GM12878 (cell line): ENCODE results near the gene SETD5. TPM values are rescaled to one million over a fixed set of nuclear protein-coding genes. Genes with fewer than 3 reads are reported as not detected.
A peak's percentile ranks its signal among the peaks of the same experiment; 100 is the strongest.

ENCODE experiments used
- ATAC-seq: fragments of 200-7000 bp; cut with Tn5 transposase; 3 replicates; pipeline ENCODE4 v1.9.1; 2020; ENCODE audit warnings: mild to moderate bottlenecking, moderate library complexity
- BruUV-seq: library from RNA; stranded (reverse); fragments of 400-500 nt; replicated peaks from 2 replicates; lab custom pipeline; 2021; lab: Mats Ljungman, UMichigan
- CTCF ChIA-PET: fragments of 300-600 bp; sonication (Branson Sonifier 250); formaldehyde crosslinking; extraction: SDS; loops from one replicate; lab custom pipeline; 2021; ENCODE audit warnings: inconsistent platforms; lab: Yijun Ruan, JAX
- POLR2A ChIA-PET: fragments of 350-600 bp; formaldehyde crosslinking; extraction: SDS; loops from one replicate; lab custom pipeline; 2021; ENCODE audit warnings: inconsistent platforms; lab: Charles Lee
- RAD21 ChIA-PET: fragments of 300-600 bp; sonication (Branson Sonifier 250); formaldehyde crosslinking; loops from one replicate; lab custom pipeline; 2023; ENCODE audit warnings: antibody characterized with exemption; ENCODE audit not compliant: unreplicated experiment; lab: Charles Lee
- SMC1A ChIA-PET: fragments of 300-600 bp; sonication (Branson Sonifier 250); formaldehyde crosslinking; loops from one replicate; lab custom pipeline; 2023; ENCODE audit not compliant: unreplicated experiment, uncharacterized antibody; lab: Charles Lee
- DNase-seq: peaks from one replicate; pipeline ENCODE4 v3.0.0-alpha.2; 2011; ENCODE audit warnings: low read depth, low spot score
- FAIRE-seq: peaks from 3 replicates; lab custom pipeline; 2011; peaks lifted over from hg19 to GRCh38; lab: Jason Lieb, UNC
- H2AFZ ChIP-seq: 2 replicates; pipeline ENCODE4 v1.6.0; 2011; ENCODE audit warnings: low read depth, low read length, control low read depth; ENCODE audit not compliant: control insufficient read depth
- H3K27ac ChIP-seq: 2 replicates; pipeline ENCODE4 v1.5.1; 2011; ENCODE audit warnings: control low read depth; ENCODE audit not compliant: control insufficient read depth, insufficient read depth
- H3K27me3 ChIP-seq, 2 experiments: replicated peaks in 1 of 2; 2 replicates each; pipeline versions ENCODE4 v1.6.0 to v1.6.1; 2011; ENCODE audit warnings: low read length in 1 of 2; ENCODE audit not compliant: control insufficient read depth in 2 of 2, insufficient read depth in 2 of 2
- H3K36me3 ChIP-seq, 2 experiments: 2 replicates each; pipeline ENCODE4 v1.5.1; 2011; ENCODE audit warnings: low read length in 1 of 2; ENCODE audit not compliant: control insufficient read depth in 2 of 2, insufficient read depth in 2 of 2
- H3K4me1 ChIP-seq: 2 replicates; pipeline ENCODE4 v1.6.1; 2011; ENCODE audit warnings: mild to moderate bottlenecking, low read length, moderate library complexity, mixed read lengths; ENCODE audit not compliant: control insufficient read depth, insufficient read depth
- H3K4me2 ChIP-seq: 2 replicates; pipeline ENCODE4 v1.6.0; 2011; ENCODE audit warnings: control low read depth; ENCODE audit not compliant: control insufficient read depth, insufficient read depth
- H3K4me3 ChIP-seq: fragments of 200-600 bp; sonication (generic); 2 replicates; pipeline ENCODE4 v1.5.1; 2016
- H3K79me2 ChIP-seq: 2 replicates; pipeline ENCODE4 v1.6.0; 2011; ENCODE audit warnings: low read length; ENCODE audit not compliant: control insufficient read depth, insufficient read depth
- H3K9ac ChIP-seq: 2 replicates; pipeline ENCODE4 v1.8.0; 2011; ENCODE audit warnings: low read length, control low read depth, mixed read lengths; ENCODE audit not compliant: control insufficient read depth, insufficient read depth
- H3K9me3 ChIP-seq: replicated peaks from 3 replicates; pipeline ENCODE4 v1.5.1; 2011; ENCODE audit warnings: mild to moderate bottlenecking, low read length; ENCODE audit not compliant: control insufficient read depth, insufficient read depth
- H4K20me1 ChIP-seq: 2 replicates; pipeline ENCODE4 v1.6.0; 2011; ENCODE audit not compliant: control insufficient read depth, insufficient read depth
- ATF7 ChIP-seq: fragments of 450-650 bp; IDR thresholded peaks from 2 replicates; pipeline ENCODE4 v1.6.1; 2016; ENCODE audit warnings: low read depth, mild to moderate bottlenecking
- CBX3 ChIP-seq: fragments of 200-600 bp; sonication (generic); IDR thresholded peaks from 2 replicates; pipeline ENCODE4 v1.6.1; 2016; ENCODE audit warnings: low read depth, borderline replicate concordance
- IKZF2 ChIP-seq, 2 experiments: fragments of 450-650 bp; IDR thresholded peaks; 2 replicates each; pipeline ENCODE4 v1.6.1; 2017; ENCODE audit warnings: mild to moderate bottlenecking in 2 of 2, moderate library complexity in 2 of 2
- KLF5 ChIP-seq: fragments of 450-650 bp; IDR thresholded peaks from 2 replicates; pipeline ENCODE4 v1.6.1; 2014; ENCODE audit warnings: mild to moderate bottlenecking; ENCODE audit not compliant: partially characterized antibody
- MTA2 ChIP-seq: fragments of 450-650 bp; IDR thresholded peaks from 2 replicates; pipeline ENCODE4 v1.6.1; 2016; ENCODE audit warnings: low read depth, mild to moderate bottlenecking, moderate library complexity
- SMC3 ChIP-seq: IDR thresholded peaks from 2 replicates; pipeline ENCODE4 v1.6.1; 2011; ENCODE audit warnings: low read length, improper control_type of control experiment, borderline replicate concordance
- SPI1 ChIP-seq: IDR thresholded peaks from 2 replicates; pipeline ENCODE4 v1.6.1; 2011; ENCODE audit warnings: low read depth, mild to moderate bottlenecking, low read length, moderate library complexity, borderline replicate concordance; ENCODE audit not compliant: insufficient read depth
- SREBF1 ChIP-seq: IDR thresholded peaks from 2 replicates; pipeline ENCODE4 v1.6.1; 2012; ENCODE audit warnings: mild to moderate bottlenecking, low read length
- WGBS: methylation state at CpG from one replicate; pipeline ENCODE4 v1.1.6; 2016; ENCODE audit warnings: low lambda C conversion rate; ENCODE audit not compliant: insufficient replicate concordance, insufficient coverage; ENCODE audit errors: missing lambda C conversion rate; 5-methylcytosine and 5-hydroxymethylcytosine counted together
- in situ Hi-C: fragments of 300-500 bp; cut with MboI; formaldehyde crosslinking; loops from 9 replicates; pipeline ENCODE4 v1.14.3; 2018; ENCODE audit warnings: mixed read lengths
- intact Hi-C: fragments of 100-400 bp; cut with micrococcal nuclease; formaldehyde crosslinking; loops from one replicate; pipeline ENCODE4 v1.14.2; 2022; ENCODE audit not compliant: unreplicated experiment
- polyA plus RNA-seq, 11 experiments: library from polyadenylated mRNA; depleted of rRNA in 4 of 11; unstranded in 6 of 11; stranded (reverse) in 5 of 11; fragments of >200 nt; fragmentation: Nextera tagmentation in 4 of 11; fragmentation: Illumina TruSeq in 1 of 11; extraction: Ambion mirVana in 4 of 11; extraction: Trizol in 1 of 11; gene quantifications; 1 replicate in 1 of 11; 2 replicates in 10 of 11; pipeline versions ENCODE4 v1.2.1 to v1.2.3, GENCODE V29; 2011 to 2016; ENCODE audit warnings: inconsistent platforms in 2 of 11, missing spikeins in 2 of 11, low read depth in 1 of 11
- total RNA-seq, 4 experiments: library from RNA; depleted of rRNA in 3 of 4; stranded (reverse); fragments of >200 nt in 3 of 4; fragmentation: Illumina TruSeq in 1 of 4; extraction: Trizol in 1 of 4; gene quantifications; 2 replicates each; pipeline versions ENCODE4 v1.2.1 to v1.2.3, GENCODE V29; 2013 to 2021
- TF ChIP-seq, protein P1 (sequence below): IDR thresholded peaks from 2 replicates; pipeline ENCODE4 v1.6.1; 2011; ENCODE audit warnings: mild to moderate bottlenecking, low read depth, low read length, moderate library complexity; ENCODE audit not compliant: insufficient replicate concordance

SETD5 gene
- total and polyA plus RNA-seq, 10 of the 15 experiments (the other 5 are each of a cell fraction or from before 2014, with no cell fraction given) = 8.2 to 94.0 (median 55.4) TPM

DNA sequence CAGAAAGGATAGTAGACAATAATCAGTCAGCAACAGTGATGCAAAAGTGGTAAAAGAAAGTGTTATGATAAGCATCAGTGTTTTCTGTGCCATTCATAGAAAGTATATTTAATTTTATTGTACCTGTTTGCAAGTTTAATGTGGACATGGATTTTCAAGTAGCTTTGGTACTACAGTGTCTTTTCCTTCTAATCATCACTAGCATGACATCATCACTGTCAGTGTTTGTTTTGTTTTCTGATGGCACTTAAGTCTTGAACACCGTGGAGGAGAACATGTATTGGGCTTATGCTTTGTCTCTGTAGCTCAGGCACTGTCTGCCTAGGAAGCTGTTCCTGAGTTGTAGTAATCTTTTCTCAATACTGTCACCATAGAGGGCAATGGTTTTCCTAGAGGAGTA lies 41.9 kb downstream of the SETD5 start:
- H3K36me3 ChIP-seq = peaks cover 22 to 68% of the 10 kb centered on the region in 2 experiments
- no peak overlapping the region for H3K27ac ChIP-seq
- no peak overlapping the region for H3K4me3 ChIP-seq
- TF ChIP-seq SPI1 = no peak
- TF ChIP-seq KLF5 = no peak
- TF ChIP-seq ATF7 = 0 out of 2 replicates have a peak, but pooled peaks have one; percentile 26
- TF ChIP-seq, protein P1, sequence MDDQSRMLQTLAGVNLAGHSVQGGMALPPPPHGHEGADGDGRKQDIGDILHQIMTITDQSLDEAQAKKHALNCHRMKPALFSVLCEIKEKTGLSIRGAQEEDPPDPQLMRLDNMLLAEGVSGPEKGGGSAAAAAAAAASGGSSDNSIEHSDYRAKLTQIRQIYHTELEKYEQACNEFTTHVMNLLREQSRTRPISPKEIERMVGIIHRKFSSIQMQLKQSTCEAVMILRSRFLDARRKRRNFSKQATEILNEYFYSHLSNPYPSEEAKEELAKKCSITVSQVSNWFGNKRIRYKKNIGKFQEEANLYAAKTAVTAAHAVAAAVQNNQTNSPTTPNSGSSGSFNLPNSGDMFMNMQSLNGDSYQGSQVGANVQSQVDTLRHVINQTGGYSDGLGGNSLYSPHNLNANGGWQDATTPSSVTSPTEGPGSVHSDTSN = no peak
- no peak for TF ChIP-seq SREBF1
- no peak for TF ChIP-seq SMC3
- TF ChIP-seq CBX3 = no peak
- TF ChIP-seq MTA2 = no peak
- TF ChIP-seq IKZF2 (IDR thresholded peaks at IDR 0.05) = no peak
- TF ChIP-seq, all 136 proteins: peak for 1
- H3K4me1 ChIP-seq = no peaks in the 10 kb centered on the region
- peaks cover 4% of the 10 kb centered on the region for H3K79me2 ChIP-seq
- in situ Hi-C loops (no loop called here), intact Hi-C loops (no loop called here)
- ChIA-PET CTCF (interaction anchor here (0.8 kb wide), 1 partner anchor 76 kb away, joined by 3 read pairs; the partner anchor contains the start of gene THUMPD3), POLR2A (no interaction called here), RAD21 (interaction anchor here (1.2 kb wide), 1 partner anchor 40 kb away, joined by 3 read pairs; no protein-coding TSS in a partner anchor), SMC1A (interaction anchor here (0.6 kb wide), 1 partner anchor 19 kb away, joined by 3 read pairs; no protein-coding TSS in a partner anchor)
- no peak for DNase-seq
- FAIRE-seq = no peak
- BruUV-seq = no TSS peak
- H4K20me1 ChIP-seq = no peaks in the 10 kb centered on the region
- 100% methylated on average over 1 of the region's 1 CpG for WGBS
- ATAC-seq = no peak
- H3K9ac ChIP-seq = no peak overlapping the region
- no peak overlapping the region for H2AFZ ChIP-seq
- H3K9me3 ChIP-seq = no peaks in the 10 kb centered on the region
- H3K4me2 ChIP-seq = no peak overlapping the region
- no peaks in the 10 kb centered on the region for H3K27me3 ChIP-seq
